HUES64 (cell line): ENCODE measurements around the gene GPR132.
"Not testable (repeated sequence)": the region's sequence is repeated elsewhere in the genome, so short reads cannot be mapped to it uniquely, and the experiment has no call there.

Experiments used
- H3K27ac ChIP-seq: 2 replicates; pipeline ENCODE4 v1.7.0; 2013; ENCODE audit warnings: low read depth, low read length, inconsistent platforms
- H3K27me3 ChIP-seq: 2 replicates; pipeline ENCODE4 v1.6.1; 2013; ENCODE audit warnings: mild to moderate bottlenecking, low read length; ENCODE audit not compliant: insufficient read depth
- H3K36me3 ChIP-seq: 2 replicates; pipeline ENCODE4 v1.6.1; 2013; ENCODE audit warnings: mild to moderate bottlenecking, low read length; ENCODE audit not compliant: insufficient read depth
- H3K4me1 ChIP-seq: 2 replicates; pipeline ENCODE4 v1.6.1; 2013; ENCODE audit warnings: mild to moderate bottlenecking, low read length, moderate library complexity; ENCODE audit not compliant: insufficient read depth
- H3K4me3 ChIP-seq: 2 replicates; pipeline ENCODE4 v1.5.1; 2013; ENCODE audit warnings: mild to moderate bottlenecking, low read length, moderate library complexity
- H3K9ac ChIP-seq: 2 replicates; pipeline ENCODE4 v1.6.1; 2013; ENCODE audit warnings: mild to moderate bottlenecking, low read depth, low read length
- H3K9me3 ChIP-seq: 2 replicates; pipeline ENCODE4 v1.6.1; 2013; ENCODE audit warnings: low read depth, low read length; ENCODE audit not compliant: insufficient read depth
- WGBS: fragments of 150-250, 120-280 bp; methylation state at CpG from one replicate; pipeline ENCODE4 v1.1.7; 2013; ENCODE audit warnings: missing lambda C conversion rate; 5-methylcytosine and 5-hydroxymethylcytosine counted together

Gene GPR132

GRCh38 chr14:105032451-105032901 lies 32.8 kb downstream of the GPR132 start:
- WGBS: 85% methylated on average over 5 of the region's 5 CpGs
- H3K36me3 ChIP-seq, H3K9ac ChIP-seq, H3K4me3 ChIP-seq, H3K4me1 ChIP-seq, H3K9me3 ChIP-seq, H3K27ac ChIP-seq: not testable (repeated sequence)
- peaks cover 26% of the 10 kb centered on the region for H3K27me3 ChIP-seq

- no peaks in the 10 kb centered on the region for H3K36me3 ChIP-seq
- H3K27ac ChIP-seq: no peak overlapping the region
- H3K4me1 ChIP-seq: peaks cover 6% of the 10 kb centered on the region; the same call in 1 of the 2 replicates
- H3K27me3 ChIP-seq: peaks cover 26% of the 10 kb centered on the region
- no peak overlapping the region for H3K9ac ChIP-seq
- no peak overlapping the region for H3K4me3 ChIP-seq
- 84% methylated on average over 9 of the region's 9 CpGs for WGBS
- no peaks in the 10 kb centered on the region for H3K9me3 ChIP-seq
These were observed 34.3 kb downstream of the GPR132 start for GRCh38 chr14:105030836-105031396.

- H3K4me1 ChIP-seq: peaks cover 6% of the 10 kb centered on the region; the same call in 1 of the 2 replicates
- peaks cover 26% of the 10 kb centered on the region for H3K27me3 ChIP-seq
- no peak overlapping the region for H3K27ac ChIP-seq
- no peak overlapping the region for H3K9ac ChIP-seq
- 95% methylated on average over 2 of the region's 2 CpGs for WGBS
- no peak overlapping the region for H3K4me3 ChIP-seq
- H3K36me3 ChIP-seq: no peaks in the 10 kb centered on the region
- H3K9me3 ChIP-seq: no peaks in the 10 kb centered on the region
These were observed 35.0 kb downstream of the GPR132 start for GRCh38 chr14:105030194-105030593.

GRCh38 chr14:105029402-105029801 lies 35.8 kb downstream of the GPR132 start:
- H3K27ac ChIP-seq: no peak overlapping the region
- H3K4me3 ChIP-seq: no peak overlapping the region
- H3K4me1 ChIP-seq: peaks cover 6% of the 10 kb centered on the region; the same call in 1 of the 2 replicates
- no peaks in the 10 kb centered on the region for H3K36me3 ChIP-seq
- 90% methylated on average over 7 of the region's 7 CpGs for WGBS
- H3K9ac ChIP-seq: no peak overlapping the region
- H3K27me3 ChIP-seq: peaks cover 23% of the 10 kb centered on the region
- no peaks in the 10 kb centered on the region for H3K9me3 ChIP-seq

- H3K27ac ChIP-seq: no peak overlapping the region
These were observed 36.8 kb downstream of the GPR132 start for GRCh38 chr14:105028251-105028927.

GRCh38 chr14:105027718-105028117 lies 37.5 kb downstream of the GPR132 start:
- H3K27ac ChIP-seq: not testable (repeated sequence)
- 88% methylated on average over 4 of the region's 4 CpGs for WGBS

More at GRCh38 chr14:105028251-105028927, 36.8 kb downstream of the GPR132 start:
- H3K36me3 ChIP-seq: no peaks in the 10 kb centered on the region
- no peak overlapping the region for H3K9ac ChIP-seq
- H3K4me3 ChIP-seq: no peak overlapping the region
- H3K4me1 ChIP-seq: 0 out of 2 replicates have a peak, but pooled peaks cover 4% of the 10 kb centered on the region
- H3K27me3 ChIP-seq: peaks cover 12% of the 10 kb centered on the region
- WGBS: 91% methylated on average over 12 of the region's 12 CpGs
- no peaks in the 10 kb centered on the region for H3K9me3 ChIP-seq

GRCh38 chr14:105026802-105027563 lies 38.2 kb downstream of the GPR132 start:
- H3K27ac ChIP-seq: no peak overlapping the region
- no peak overlapping the region for H3K4me3 ChIP-seq
- H3K4me1 ChIP-seq: 0 out of 2 replicates have a peak, but pooled peaks cover 4% of the 10 kb centered on the region

More at GRCh38 chr14:105027718-105028117, 37.5 kb downstream of the GPR132 start:
- H3K9ac ChIP-seq, H3K27me3 ChIP-seq, H3K4me3 ChIP-seq, H3K9me3 ChIP-seq, H3K36me3 ChIP-seq, H3K4me1 ChIP-seq: not testable (repeated sequence)

GRCh38 chr14:105026033-105026785 lies 39.0 kb downstream of the GPR132 start:
- Histone ChIP-seq H3K4me3 (no peak overlapping the region), H3K9ac (no peak overlapping the region), H3K27me3 (no peaks in the 10 kb centered on the region; the same call in 1 of the 2 replicates), H3K36me3 (no peaks in the 10 kb centered on the region), H3K9me3 (no peaks in the 10 kb centered on the region), H3K4me1 (0 out of 2 replicates have a peak, but pooled peaks cover 4% of the 10 kb centered on the region), H3K27ac (no peak overlapping the region)
- WGBS: 91% methylated on average over 15 of the region's 16 CpGs

More at GRCh38 chr14:105026802-105027563, 38.2 kb downstream of the GPR132 start:
- H3K9me3 ChIP-seq: no peaks in the 10 kb centered on the region
- no peaks in the 10 kb centered on the region; the same call in 1 of the 2 replicates for H3K27me3 ChIP-seq
- no CpG with 5 or more reads among the region's 1 CpG for WGBS
- no peak overlapping the region for H3K9ac ChIP-seq
- H3K36me3 ChIP-seq: no peaks in the 10 kb centered on the region

GRCh38 chr14:105025429-105025828 lies 39.8 kb downstream of the GPR132 start:
- WGBS: 92% methylated on average over 6 of the region's 6 CpGs
- Histone ChIP-seq H3K9ac (no peak overlapping the region), H3K27me3 (no peaks in the 10 kb centered on the region; the same call in 1 of the 2 replicates)

GRCh38 chr14:105023791-105024480 lies 41.3 kb downstream of the GPR132 start:
- Histone ChIP-seq H3K27ac (no peak overlapping the region), H3K9me3 (no peaks in the 10 kb centered on the region), H3K36me3 (peaks cover 6% of the 10 kb centered on the region; the same call in 1 of the 2 replicates), H3K27me3 (no peaks in the 10 kb centered on the region), H3K4me3 (no peak overlapping the region), H3K4me1 (peaks cover 11% of the 10 kb centered on the region; the same call in 1 of the 2 replicates), H3K9ac (no peak overlapping the region)
- 61% methylated on average over 4 of the region's 4 CpGs for WGBS

More at GRCh38 chr14:105025429-105025828, 39.8 kb downstream of the GPR132 start:
- H3K4me3 ChIP-seq: no peak overlapping the region
- 0 out of 2 replicates have a peak, but pooled peaks cover 4% of the 10 kb centered on the region for H3K4me1 ChIP-seq
- H3K27ac ChIP-seq: no peak overlapping the region
- H3K36me3 ChIP-seq: no peaks in the 10 kb centered on the region
- no peaks in the 10 kb centered on the region for H3K9me3 ChIP-seq
